ENCODE data around the gene AKAP6. TPM values are rescaled to one million over a fixed set of nuclear protein-coding genes. Genes with fewer than 3 reads are reported as not detected.

AKAP6 gene
- total and polyA plus RNA-seq, 2 experiments from 2014 or later: 9.2 to 21.8 TPM

- no peak for TF ChIP-seq CTCF (IDR thresholded peaks at IDR 0.05; ENCODE audit: low read depth, low read length)
- DNase-seq (ENCODE audit: low read depth in 1 of 2, low spot score in 1 of 2): no peak
- Histone ChIP-seq H3K36me3 (no peaks in the 10 kb centered on the region), H3K4me3 (no peak overlapping the region), H3K9me3 (ENCODE audit: low read depth) (no peaks in the 10 kb centered on the region), H3K27me3 (no peaks in the 10 kb centered on the region), H3K27ac (no peak overlapping the region), H3K4me1 (ENCODE audit: low read depth) (no peaks in the 10 kb centered on the region)
These were observed 17.1 kb upstream of the AKAP6 start for GRCh38 chr14:32312010-32312331.

GRCh38 chr14:32313844-32314376 is 15.2 kb upstream of the AKAP6 start:
- no peak for TF ChIP-seq CTCF (IDR thresholded peaks at IDR 0.05; ENCODE audit: low read depth, low read length)
- Histone ChIP-seq H3K4me3 (no peak overlapping the region), H3K9me3 (ENCODE audit: low read depth) (no peaks in the 10 kb centered on the region), H3K4me1 (ENCODE audit: low read depth) (peaks cover 7% of the 10 kb centered on the region), H3K27ac (no peak overlapping the region), H3K36me3 (no peaks in the 10 kb centered on the region), H3K27me3 (no peaks in the 10 kb centered on the region)
- no peak for DNase-seq (ENCODE audit: low read depth in 1 of 2, low spot score in 1 of 2)

- TF ChIP-seq CTCF (IDR thresholded peaks at IDR 0.05; ENCODE audit: low read depth, low read length): no peak
- Histone ChIP-seq H3K4me3 (no peak overlapping the region), H3K27ac (no peak overlapping the region), H3K27me3 (no peaks in the 10 kb centered on the region), H3K9me3 (ENCODE audit: low read depth) (no peaks in the 10 kb centered on the region), H3K36me3 (no peaks in the 10 kb centered on the region), H3K4me1 (ENCODE audit: low read depth) (peaks cover 9% of the 10 kb centered on the region)
- no peak for DNase-seq (ENCODE audit: low read depth in 1 of 2, low spot score in 1 of 2)
These were observed 10.9 kb upstream of the AKAP6 start for GRCh38 chr14:32318087-32318795.

GRCh38 chr14:32319368-32320049 is 9.6 kb upstream of the AKAP6 start:
- H3K9me3 ChIP-seq (ENCODE audit: low read depth): no peaks in the 10 kb centered on the region
- peaks cover 9% of the 10 kb centered on the region for H3K4me1 ChIP-seq (ENCODE audit: low read depth)
- no peak for TF ChIP-seq CTCF (IDR thresholded peaks at IDR 0.05; ENCODE audit: low read depth, low read length)
- no peak overlapping the region for H3K4me3 ChIP-seq
- no peak overlapping the region for H3K27ac ChIP-seq
- peak in 1 of 2 donors; percentile 26 for DNase-seq (ENCODE audit: low read depth in 1 of 2, low spot score in 1 of 2)
- no peaks in the 10 kb centered on the region for H3K36me3 ChIP-seq
- no peaks in the 10 kb centered on the region for H3K27me3 ChIP-seq

- H3K9me3 ChIP-seq (ENCODE audit: low read depth): no peaks in the 10 kb centered on the region
- no peak for TF ChIP-seq CTCF (IDR thresholded peaks at IDR 0.05; ENCODE audit: low read depth, low read length)
- H3K27ac ChIP-seq: no peak overlapping the region
- H3K4me1 ChIP-seq (ENCODE audit: low read depth): no peaks in the 10 kb centered on the region
- no peaks in the 10 kb centered on the region for H3K36me3 ChIP-seq
- no peaks in the 10 kb centered on the region for H3K27me3 ChIP-seq
- no peak for DNase-seq (ENCODE audit: low read depth in 1 of 2, low spot score in 1 of 2)
- H3K4me3 ChIP-seq: no peak overlapping the region
These were observed 4.5 kb upstream of the AKAP6 start for GRCh38 chr14:32324601-32325000.
